Heart left ventricle (tissue), 16 donors: ENCODE results near the gene LINGO1. TPM values are rescaled to one million over a fixed set of nuclear protein-coding genes. Genes with fewer than 3 reads are reported as not detected.

ENCODE experiments used
- ATAC-seq, 4 donors: fragments of 200-7000 bp; cut with Tn5 transposase; one replicate each; pipeline ENCODE4 v1.9.1; 2020 to 2022; ENCODE audit warnings: moderate library complexity in 4 of 4, mild to moderate bottlenecking in 3 of 4, moderate number of reproducible peaks in 1 of 4
- DNase-seq, 5 donors: peaks; one replicate each; pipeline ENCODE4 v3.0.0-alpha.2; 2020
- H3K27ac ChIP-seq, 12 donors: fragments of 200-600 bp; sonication (generic) in 4 of 12; one replicate each; pipeline versions ENCODE4 v1.5.0 to v1.8.0; 2016 to 2022; ENCODE audit warnings: mild to moderate bottlenecking in 2 of 12
- H3K27me3 ChIP-seq, 9 donors: fragments of 200-600 bp; sonication (generic) in 2 of 9; one replicate each; pipeline versions ENCODE4 v1.5.1 to v1.8.0; 2016 to 2022; ENCODE audit warnings: mild to moderate bottlenecking in 3 of 9
- H3K36me3 ChIP-seq, 9 donors: fragments of 200-600 bp; sonication (generic) in 2 of 9; one replicate each; pipeline versions ENCODE4 v1.5.0 to v1.8.0; 2018 to 2022; ENCODE audit warnings: mild to moderate bottlenecking in 2 of 9
- H3K4me1 ChIP-seq, 12 donors: fragments of 200-600 bp; sonication (generic) in 4 of 12; one replicate each; pipeline versions ENCODE4 v1.5.0 to v1.8.0; 2016 to 2022; ENCODE audit warnings: mild to moderate bottlenecking in 3 of 12
- H3K4me3 ChIP-seq, 12 donors: fragments of 200-600 bp; sonication (generic) in 4 of 12; one replicate each; pipeline versions ENCODE4 v1.5.0 to v1.8.0; 2017 to 2022; ENCODE audit warnings: mild to moderate bottlenecking in 9 of 12, moderate library complexity in 4 of 12
- H3K9me3 ChIP-seq, 12 donors: fragments of 200-600 bp; sonication (generic) in 4 of 12; one replicate each; pipeline versions ENCODE4 v1.5.0 to v1.8.0; 2016 to 2022; ENCODE audit warnings: mild to moderate bottlenecking in 1 of 12
- CTCF ChIP-seq, 12 donors: fragments of 200-600 bp; sonication (generic) in 4 of 12; IDR thresholded peaks; one replicate each; pipeline versions ENCODE4 v1.5.0 to v1.8.0; 2018 to 2022; ENCODE audit warnings: antibody characterized with exemption in 12 of 12, mild to moderate bottlenecking in 5 of 12
- POLR2A ChIP-seq, 2 donors: fragments of 450-650 bp; IDR thresholded peaks; one replicate each; pipeline ENCODE4 v1.6.1; 2017; ENCODE audit warnings: antibody characterized with exemption in 2 of 2, mild to moderate bottlenecking in 2 of 2, moderate library complexity in 2 of 2
- WGBS, 4 donors: extraction: QIAGEN DNeasy Blood & Tissue Kit in 2 of 4; methylation state at CpG; one replicate each; pipeline versions ENCODE4 v1.1.5 to v1.1.7; 2013 to 2018; 5-methylcytosine and 5-hydroxymethylcytosine counted together
- intact Hi-C, 10 donors: fragments of 100-400 bp; cut with DNase I; formaldehyde crosslinking; loops; one replicate each; pipeline versions ENCODE4 v1.11.1 to v1.14.2; 2022
- polyA plus RNA-seq, 2 donors: library from polyadenylated mRNA; stranded (reverse); fragments of 200-250 nt; gene quantifications; one replicate each; pipeline ENCODE4 v1.2.3, GENCODE V29; 2013
- total RNA-seq, 9 donors: library from RNA; depleted of rRNA in 2 of 9; stranded (reverse); fragments of >200 nt in 2 of 9; fragmentation: NEBNext Ultra II Directional in 3 of 9; extraction: Animal tissue kit (Norgen Biotek cat#: 25700) in 3 of 9; gene quantifications; one replicate each; pipeline versions ENCODE4 v1.1.0 to v1.2.4, GENCODE V29; 2016 to 2023
- donor health status: ischemic (EF 13 %, LVEDD 7.1; RV severe dilation, severe dysfunction).
- donor health status: healthy with polysubstance abuse.
- donor health status: DM: no; HTN: yes; CAD: no.
- donor health status: DM: no; HTN: no; CAD: no.
- donor health status: ischemic (EF 25% LVEDD 6.9; RV normal size, moderate dysfunction).
- donor health status: ischemic (EF 25% LVEDD 5.7; RV mildly dilated, moderate dysfunction).
- donor health status: healthy.
- donor health status: DM: yes; HTN: yes; CAD: no.
- donor health status: ischemic (EF 35%, LVEDD 5.7; RV mildly dilated, moderate dysfunction).
- donor health status: nonischemic (EF 11% LVEDD 7.7; RV severe dilation, severe dysfunction).
- donor health status: DM: yes; HTN: yes; CAD: no.
- donor health status: PGD.
- donor health status: ischemic (EF 29% LVEDD 5.4; RV normal size, mild dysfunction).
- donor health status: nonischemic (EF 23%, LVEDD 6.1; RV moderate dilation, normal function).

The LINGO1 gene
- total and polyA plus RNA-seq, 11 donors: 0.49 to 4.0 (median 1.7) TPM

GRCh38 chr15:77637851-77638692 lies 5.4 kb upstream of the LINGO1 start:
- H3K36me3 ChIP-seq: no peaks in the 10 kb centered on the region
- H3K27me3 ChIP-seq: peaks cover 0 to 43% (median 22%) of the 10 kb centered on the region in 9 donors
- H3K9me3 ChIP-seq: no peaks in the 10 kb centered on the region
- TF ChIP-seq POLR2A (IDR thresholded peaks at IDR 0.05): no peak
- TF ChIP-seq CTCF (IDR thresholded peaks at IDR 0.05): no peak
- no peak overlapping the region for H3K4me3 ChIP-seq
- H3K4me1 ChIP-seq: peaks cover 0 to 16% (median 7%) of the 10 kb centered on the region in 12 donors
- 73 to 78% (median 75%) methylated on average over 10 of the region's 10 CpGs for WGBS, 4 donors
- DNase-seq: peak in 1 of 5 donors; percentile 30
- no peak overlapping the region for H3K27ac ChIP-seq
- no peak for ATAC-seq
- intact Hi-C loops: loop anchor here in 4 of 10 donors (5.0 to 10.0 kb wide), 6 partner anchors 174 to 523 kb away; no protein-coding TSS in a partner anchor

GRCh38 chr15:77636209-77636608 lies 3.5 kb upstream of the LINGO1 start:
- Histone ChIP-seq H3K9me3 (no peaks in the 10 kb centered on the region), H3K4me1 (peaks cover 0 to 31% (median 10%) of the 10 kb centered on the region in 12 donors), H3K4me3 (no peak overlapping the region), H3K36me3 (no peaks in the 10 kb centered on the region), H3K27me3 (peaks cover 5 to 43% (median 28%) of the 10 kb centered on the region in 9 donors), H3K27ac (no peak overlapping the region)
- peak in 1 of 5 donors; percentile 34 for DNase-seq
- TF ChIP-seq POLR2A (IDR thresholded peaks at IDR 0.05) (no peak), CTCF (IDR thresholded peaks at IDR 0.05) (no peak)
- 81 to 87% (median 84%) methylated on average over 4 to 5 of the region's 5 CpGs for WGBS, 4 donors
- ATAC-seq: no peak
- intact Hi-C loops: loop anchor here in 4 of 10 donors (5.0 to 10.0 kb wide), 6 partner anchors 176 to 521 kb away; no protein-coding TSS in a partner anchor

- peak overlapping the region in 1 of 12 donors; percentile 13 for H3K4me3 ChIP-seq
- intact Hi-C loops: loop anchor here (1.0 to 10.0 kb wide), 8 partner anchors 92 to 527 kb away; no protein-coding TSS in a partner anchor
- DNase-seq (peak; percentile 47 to 78 (median 58)), ATAC-seq (peak in 3 of 4 donors; percentile 11 to 51 (median 34))
- no peak for TF ChIP-seq POLR2A (IDR thresholded peaks at IDR 0.05)
- peak; percentile 34 to 59 (median 42) for TF ChIP-seq CTCF (IDR thresholded peaks at IDR 0.05)
- H3K27ac ChIP-seq: no peak overlapping the region
- H3K27me3 ChIP-seq: peaks cover 5 to 54% (median 30%) of the 10 kb centered on the region in 9 donors
- H3K36me3 ChIP-seq: no peaks in the 10 kb centered on the region
- H3K4me1 ChIP-seq: peaks cover 0 to 37% (median 11%) of the 10 kb centered on the region in 12 donors
- 3 to 11% (median 7%) methylated on average over 8 to 34 of the region's 34 CpGs for WGBS, 4 donors
- no peaks in the 10 kb centered on the region for H3K9me3 ChIP-seq
These were observed 1.7 kb upstream of the LINGO1 start for GRCh38 chr15:77634266-77634962.

GRCh38 chr15:77633913-77634265 lies 1.2 kb upstream of the LINGO1 start:
- WGBS, 4 donors: 12 to 16% (median 15%) methylated on average over 9 of the region's 9 CpGs
- DNase-seq: no peak
- H3K27ac ChIP-seq: no peak overlapping the region
- intact Hi-C loops: loop anchor here (1.0 to 10.0 kb wide), 8 partner anchors 92 to 527 kb away; no protein-coding TSS in a partner anchor
- H3K9me3 ChIP-seq: no peaks in the 10 kb centered on the region
- ATAC-seq: peak in 1 of 4 donors; percentile 5
- peak overlapping the region in 1 of 12 donors; percentile 65 for H3K4me3 ChIP-seq
- H3K27me3 ChIP-seq: peaks cover 5 to 54% (median 30%) of the 10 kb centered on the region in 9 donors
- H3K4me1 ChIP-seq: peaks cover 0 to 37% (median 11%) of the 10 kb centered on the region in 12 donors
- no peaks in the 10 kb centered on the region for H3K36me3 ChIP-seq
- no peak for TF ChIP-seq CTCF (IDR thresholded peaks at IDR 0.05)
- no peak for TF ChIP-seq POLR2A (IDR thresholded peaks at IDR 0.05)
